Calu3 (cell line): ENCODE results near the gene STPG2. TPM values are rescaled to one million over a fixed set of nuclear protein-coding genes. Genes with fewer than 3 reads are reported as not detected.
"Not testable (repeated sequence)": the region's sequence is repeated elsewhere in the genome, so short reads cannot be mapped to it uniquely, and the experiment has no call there.

Source experiments
- BruUV-seq: library from RNA; stranded (reverse); fragments of 400-500 nt; replicated peaks from 2 replicates; lab custom pipeline; 2021; lab: Mats Ljungman, UMichigan
- CTCF ChIA-PET: fragments of 300-600 bp; sonication (Branson Sonifier 250); formaldehyde crosslinking; loops from one replicate; lab custom pipeline; 2022; ENCODE audit warnings: antibody characterized with exemption; lab: Charles Lee
- DNase-seq: peaks from one replicate; pipeline ENCODE4 v3.0.0; 2022
- H3K27ac Mint-ChIP-seq: one replicate; pipeline ENCODE4 v1.8.0; 2022; ENCODE audit warnings: mixed read lengths; ENCODE audit not compliant: unreplicated experiment
- H3K27me3 Mint-ChIP-seq: one replicate; pipeline ENCODE4 v1.8.0; 2022; ENCODE audit warnings: mixed read lengths; ENCODE audit not compliant: unreplicated experiment
- H3K36me3 Mint-ChIP-seq: one replicate; pipeline ENCODE4 v1.8.0; 2022; ENCODE audit warnings: mild to moderate bottlenecking, moderate library complexity, mixed read lengths; ENCODE audit not compliant: insufficient read depth, unreplicated experiment
- H3K4me1 Mint-ChIP-seq: one replicate; pipeline ENCODE4 v1.8.0; 2022; ENCODE audit warnings: mild to moderate bottlenecking, low read depth, mixed read lengths; ENCODE audit not compliant: unreplicated experiment
- H3K4me3 Mint-ChIP-seq: one replicate; pipeline ENCODE4 v1.8.0; 2022; ENCODE audit warnings: mild to moderate bottlenecking, low read depth, moderate library complexity, mixed read lengths; ENCODE audit not compliant: unreplicated experiment
- H3K9me3 Mint-ChIP-seq: one replicate; pipeline ENCODE4 v1.8.0; 2022; ENCODE audit warnings: low read depth, mixed read lengths; ENCODE audit not compliant: unreplicated experiment
- intact Hi-C: fragments of 100-400 bp; cut with micrococcal nuclease; formaldehyde crosslinking; loops from one replicate; pipeline ENCODE4 v1.10.0; 2022; ENCODE audit not compliant: unreplicated experiment
- total RNA-seq: library from RNA; stranded (reverse); gene quantifications from 2 replicates; pipeline ENCODE4 v1.2.3, GENCODE V29; 2022
- TF ChIP-seq, protein P1 (sequence below): fragments of 200-600 bp; IDR thresholded peaks from one replicate; pipeline ENCODE4 v1.8.0; 2022; ENCODE audit warnings: antibody characterized with exemption; ENCODE audit not compliant: unreplicated experiment

Gene STPG2
- total RNA-seq, 1 experiment from 2014 or later: not detected

DNA sequence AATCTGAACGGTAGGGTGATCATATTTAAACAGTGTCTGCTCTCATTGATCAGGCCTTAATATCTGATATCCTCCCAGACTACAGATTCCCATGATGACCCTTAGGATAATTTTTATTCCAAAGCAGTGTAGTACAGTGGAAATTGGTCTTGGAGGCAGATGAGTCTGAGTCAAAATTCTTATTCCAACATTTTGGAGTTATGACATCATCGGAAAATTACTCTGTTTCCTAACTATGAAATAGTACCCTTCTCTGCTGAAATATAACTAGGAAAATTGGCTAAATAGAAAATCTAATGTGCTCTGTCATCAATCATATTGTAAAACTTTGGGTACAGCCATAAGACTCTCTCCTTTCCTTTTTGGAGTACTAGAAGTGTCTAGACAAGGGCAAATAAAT is 583.3 kb downstream of the STPG2 start:
- Mint-ChIP-seq H3K27me3 (no peaks in the 10 kb centered on the region), H3K27ac (no peak overlapping the region), H3K4me1 (no peaks in the 10 kb centered on the region), H3K4me3 (no peak overlapping the region), H3K36me3 (no peaks in the 10 kb centered on the region), H3K9me3 (peaks cover 3% of the 10 kb centered on the region)
- BruUV-seq: no TSS peak
- intact Hi-C loops: no loop called here
- CTCF ChIA-PET: no interaction called here
- no peak for DNase-seq
- TF ChIP-seq, protein P1, sequence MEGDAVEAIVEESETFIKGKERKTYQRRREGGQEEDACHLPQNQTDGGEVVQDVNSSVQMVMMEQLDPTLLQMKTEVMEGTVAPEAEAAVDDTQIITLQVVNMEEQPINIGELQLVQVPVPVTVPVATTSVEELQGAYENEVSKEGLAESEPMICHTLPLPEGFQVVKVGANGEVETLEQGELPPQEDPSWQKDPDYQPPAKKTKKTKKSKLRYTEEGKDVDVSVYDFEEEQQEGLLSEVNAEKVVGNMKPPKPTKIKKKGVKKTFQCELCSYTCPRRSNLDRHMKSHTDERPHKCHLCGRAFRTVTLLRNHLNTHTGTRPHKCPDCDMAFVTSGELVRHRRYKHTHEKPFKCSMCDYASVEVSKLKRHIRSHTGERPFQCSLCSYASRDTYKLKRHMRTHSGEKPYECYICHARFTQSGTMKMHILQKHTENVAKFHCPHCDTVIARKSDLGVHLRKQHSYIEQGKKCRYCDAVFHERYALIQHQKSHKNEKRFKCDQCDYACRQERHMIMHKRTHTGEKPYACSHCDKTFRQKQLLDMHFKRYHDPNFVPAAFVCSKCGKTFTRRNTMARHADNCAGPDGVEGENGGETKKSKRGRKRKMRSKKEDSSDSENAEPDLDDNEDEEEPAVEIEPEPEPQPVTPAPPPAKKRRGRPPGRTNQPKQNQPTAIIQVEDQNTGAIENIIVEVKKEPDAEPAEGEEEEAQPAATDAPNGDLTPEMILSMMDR: no peak

DNA sequence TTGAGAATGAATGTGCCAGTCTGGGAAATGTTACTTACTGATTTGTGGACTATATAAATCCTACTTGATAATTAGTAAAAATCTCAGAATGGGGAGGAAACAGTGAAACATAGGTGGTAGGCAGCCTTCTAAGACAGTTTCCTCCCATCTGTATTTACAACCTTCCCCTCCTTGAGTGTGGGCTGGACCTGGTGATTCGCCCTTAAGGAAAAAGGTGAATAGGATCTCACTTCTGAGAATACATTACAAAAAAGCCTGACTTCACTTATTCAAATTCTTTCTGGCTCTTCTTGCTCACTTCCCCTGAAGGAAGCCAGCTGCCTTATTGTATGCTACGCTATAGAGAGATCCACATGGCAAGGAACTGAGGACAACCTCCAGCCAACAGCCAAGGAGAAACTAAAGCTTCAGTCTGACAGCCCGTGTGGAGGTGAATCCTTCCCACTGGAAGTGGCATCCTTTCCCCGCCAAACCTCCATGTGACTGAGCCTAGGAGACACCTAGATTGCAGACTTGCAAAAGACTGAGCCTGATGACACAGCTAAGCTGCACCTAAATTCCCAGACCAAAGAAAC is 585.0 kb downstream of the STPG2 start:
- no peaks in the 10 kb centered on the region for H3K36me3 Mint-ChIP-seq
- TF ChIP-seq, protein P1: no peak
- H3K27ac Mint-ChIP-seq: no peak overlapping the region
- peaks cover 2% of the 10 kb centered on the region for H3K9me3 Mint-ChIP-seq
- CTCF ChIA-PET: no interaction called here
- H3K4me1 Mint-ChIP-seq: no peaks in the 10 kb centered on the region
- H3K4me3 Mint-ChIP-seq: no peak overlapping the region
- intact Hi-C loops: no loop called here
- BruUV-seq: no TSS peak
- DNase-seq: no peak
- no peaks in the 10 kb centered on the region for H3K27me3 Mint-ChIP-seq

DNA sequence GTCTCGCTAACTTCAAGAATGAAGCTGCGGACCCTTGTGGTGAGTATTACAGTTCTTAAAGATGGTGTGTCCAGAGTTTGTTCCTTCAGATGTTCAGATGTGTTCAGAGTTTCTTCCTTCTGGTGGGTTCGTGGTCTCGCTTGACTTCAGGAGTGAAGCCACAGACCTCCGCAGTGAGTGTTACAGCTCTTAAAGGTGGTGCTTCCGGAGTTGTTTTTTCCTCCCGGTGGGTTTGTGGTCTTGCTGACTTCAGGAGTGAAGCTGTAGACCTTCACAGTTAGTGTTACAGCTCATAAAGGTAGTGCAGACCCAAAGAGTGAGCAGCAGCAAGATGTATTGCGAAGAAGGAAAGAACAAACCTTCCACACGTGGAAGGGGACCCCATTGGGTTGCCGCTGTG is 592.6 kb downstream of the STPG2 start:
- H3K4me3 Mint-ChIP-seq, H3K9me3 Mint-ChIP-seq, H3K36me3 Mint-ChIP-seq, intact Hi-C loops, BruUV-seq, CTCF ChIA-PET, H3K27me3 Mint-ChIP-seq, DNase-seq, H3K4me1 Mint-ChIP-seq, H3K27ac Mint-ChIP-seq: not testable (repeated sequence)

DNA sequence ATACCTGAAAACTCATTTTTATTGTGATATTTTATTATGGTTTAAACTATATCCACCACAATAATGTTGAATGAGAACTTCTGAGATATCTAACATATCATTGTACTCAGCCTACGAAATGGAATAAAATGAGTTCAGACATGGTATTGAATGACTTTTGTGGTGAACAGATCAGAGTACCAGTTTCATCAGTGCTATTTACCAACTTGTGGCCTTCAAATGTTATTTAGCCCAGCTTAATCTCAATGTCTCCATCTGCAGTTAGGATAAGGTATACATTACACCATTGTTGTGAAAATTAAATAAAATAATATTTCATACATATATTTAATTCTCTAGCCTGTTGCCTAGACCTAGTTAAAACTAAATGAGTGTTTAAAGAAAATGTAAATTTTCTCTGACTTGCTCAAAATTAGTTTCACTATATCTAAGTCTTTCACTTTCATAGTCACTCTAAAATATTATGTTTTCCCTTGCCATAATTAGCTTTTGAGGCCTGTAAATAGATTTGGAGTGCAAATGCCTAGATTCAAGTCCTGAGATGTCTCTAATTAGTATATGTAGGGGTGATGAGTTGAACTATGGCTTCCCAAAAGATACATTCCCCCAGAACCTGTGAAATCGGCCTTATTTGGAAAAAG is 594.2 kb downstream of the STPG2 start:
- CTCF ChIA-PET: no interaction called here
- no peaks in the 10 kb centered on the region for H3K36me3 Mint-ChIP-seq
- no peaks in the 10 kb centered on the region for H3K9me3 Mint-ChIP-seq
- no peak for DNase-seq
- TF ChIP-seq, protein P1: no peak
- no peak overlapping the region for H3K4me3 Mint-ChIP-seq
- no peak overlapping the region for H3K27ac Mint-ChIP-seq
- H3K4me1 Mint-ChIP-seq: no peaks in the 10 kb centered on the region
- no TSS peak for BruUV-seq
- H3K27me3 Mint-ChIP-seq: no peaks in the 10 kb centered on the region
- intact Hi-C loops: no loop called here

DNA sequence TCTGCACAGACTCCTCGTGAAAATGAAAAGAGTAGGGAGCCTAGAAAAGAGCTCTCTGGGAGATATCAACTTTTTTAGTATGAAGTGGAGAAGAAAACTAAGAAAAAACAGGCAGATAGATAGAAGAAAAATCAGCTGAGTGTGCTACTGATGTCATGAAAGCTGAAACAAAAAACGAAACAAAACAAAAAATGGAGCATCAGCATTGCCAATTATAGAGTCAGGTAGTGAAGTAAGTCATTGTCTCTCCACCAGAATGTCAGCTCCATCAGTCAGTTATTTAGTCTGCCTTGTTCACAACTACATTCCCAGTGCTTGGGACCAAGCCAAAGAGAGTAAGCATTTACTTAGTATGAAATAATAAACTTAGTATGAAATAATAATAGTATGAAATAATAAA is 595.1 kb downstream of the STPG2 start:
- H3K4me3 Mint-ChIP-seq: no peak overlapping the region
- no peaks in the 10 kb centered on the region for H3K27me3 Mint-ChIP-seq
- no peaks in the 10 kb centered on the region for H3K4me1 Mint-ChIP-seq
- CTCF ChIA-PET: no interaction called here
- H3K27ac Mint-ChIP-seq: no peak overlapping the region
- no peaks in the 10 kb centered on the region for H3K36me3 Mint-ChIP-seq
- H3K9me3 Mint-ChIP-seq: no peaks in the 10 kb centered on the region
- intact Hi-C loops: no loop called here
- BruUV-seq: no TSS peak
- TF ChIP-seq, protein P1: no peak
- DNase-seq: no peak
